ENCODE measurements around the gene PDF.
"Not testable (repeated sequence)": the region's sequence is repeated elsewhere in the genome, so short reads cannot be mapped to it uniquely, and the experiment has no call there.

Gene PDF, protein sequence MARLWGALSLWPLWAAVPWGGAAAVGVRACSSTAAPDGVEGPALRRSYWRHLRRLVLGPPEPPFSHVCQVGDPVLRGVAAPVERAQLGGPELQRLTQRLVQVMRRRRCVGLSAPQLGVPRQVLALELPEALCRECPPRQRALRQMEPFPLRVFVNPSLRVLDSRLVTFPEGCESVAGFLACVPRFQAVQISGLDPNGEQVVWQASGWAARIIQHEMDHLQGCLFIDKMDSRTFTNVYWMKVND

DNA sequence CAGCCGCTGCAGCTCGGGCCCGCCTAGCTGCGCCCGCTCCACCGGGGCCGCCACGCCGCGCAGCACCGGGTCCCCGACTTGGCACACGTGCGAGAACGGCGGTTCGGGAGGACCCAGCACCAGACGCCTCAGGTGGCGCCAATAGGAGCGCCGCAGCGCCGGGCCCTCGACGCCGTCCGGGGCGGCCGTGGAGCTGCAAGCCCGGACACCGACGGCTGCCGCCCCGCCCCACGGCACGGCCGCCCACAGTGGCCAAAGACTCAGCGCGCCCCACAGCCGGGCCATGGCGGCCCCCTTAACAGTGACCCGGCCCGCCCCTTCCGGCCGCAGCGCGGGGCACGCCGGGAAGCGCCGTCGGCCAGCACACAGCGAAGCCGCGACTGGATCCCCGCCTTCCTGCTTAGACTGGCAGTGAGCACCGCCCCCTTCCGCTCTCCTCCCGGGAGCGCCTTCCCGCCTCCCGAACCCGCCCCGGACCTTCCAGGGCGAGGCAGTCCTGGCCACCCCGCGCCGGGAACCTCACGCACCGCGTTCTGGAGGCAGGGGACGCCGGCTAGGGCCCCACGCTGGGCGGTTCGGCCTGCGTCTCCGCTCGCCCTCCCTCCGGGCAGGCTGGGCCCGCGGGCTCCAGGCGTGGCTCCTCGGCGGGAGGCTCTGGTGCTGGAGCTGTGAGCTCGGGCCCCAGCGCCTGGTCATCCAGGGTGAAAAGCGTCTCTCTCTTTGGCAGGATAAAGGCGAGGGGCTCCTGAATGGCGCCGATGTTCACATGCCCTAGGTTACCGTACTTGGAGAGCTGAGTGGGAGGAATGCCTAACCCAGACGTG lies at the start of gene PDF:
TSS of gene PDF (minus strand) at position 303 of the 824 bp plus-strand sequence. CDS start at position 285, 18 bp downstream.
- in situ Hi-C loops (cut with HindIII; ENCODE audit: low sequenced_read_pairs): no loop called here

DNA sequence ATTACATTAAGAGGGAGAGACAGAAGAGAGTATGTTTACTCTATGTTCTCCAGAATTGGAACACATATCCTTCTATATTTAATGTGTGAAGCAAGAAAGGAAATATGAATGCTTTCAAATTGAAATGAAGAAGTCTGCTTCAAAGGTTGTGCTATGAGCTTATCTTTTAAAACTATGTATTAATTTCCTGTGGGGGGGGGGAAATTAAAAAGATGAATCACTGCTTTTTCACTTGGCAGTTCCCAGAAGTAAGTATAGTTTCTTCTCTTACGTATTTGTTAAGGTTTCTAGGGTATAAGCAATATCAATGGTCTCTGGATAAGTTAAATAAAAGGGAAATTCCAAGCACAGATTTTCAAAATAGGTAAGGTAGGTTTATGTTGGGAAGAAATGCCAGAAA lies 48.4 kb upstream of the PDF start:
- in situ Hi-C loops (cut with HindIII; ENCODE audit: low sequenced_read_pairs): no loop called here

DNA sequence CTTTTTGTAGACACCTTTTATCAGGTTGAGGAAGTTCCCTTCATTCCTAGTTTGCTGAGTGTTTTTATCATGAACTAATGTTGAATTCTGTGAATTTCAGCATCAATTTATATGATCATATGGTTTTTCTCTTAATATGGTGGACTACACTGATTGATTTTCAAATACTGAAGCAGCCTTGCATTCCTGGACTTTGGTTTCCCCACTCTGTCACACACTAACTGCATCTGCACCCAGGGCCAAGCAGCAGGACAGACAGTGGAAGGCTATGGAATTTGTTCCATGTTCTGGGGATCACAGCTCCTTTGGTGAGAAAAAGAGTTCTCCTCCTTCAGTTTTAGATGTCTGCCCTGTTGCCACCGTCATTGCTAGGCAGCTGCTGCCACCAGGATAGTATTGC lies 47.6 kb upstream of the PDF start:
- in situ Hi-C loops (cut with HindIII; ENCODE audit: low sequenced_read_pairs): no loop called here

DNA sequence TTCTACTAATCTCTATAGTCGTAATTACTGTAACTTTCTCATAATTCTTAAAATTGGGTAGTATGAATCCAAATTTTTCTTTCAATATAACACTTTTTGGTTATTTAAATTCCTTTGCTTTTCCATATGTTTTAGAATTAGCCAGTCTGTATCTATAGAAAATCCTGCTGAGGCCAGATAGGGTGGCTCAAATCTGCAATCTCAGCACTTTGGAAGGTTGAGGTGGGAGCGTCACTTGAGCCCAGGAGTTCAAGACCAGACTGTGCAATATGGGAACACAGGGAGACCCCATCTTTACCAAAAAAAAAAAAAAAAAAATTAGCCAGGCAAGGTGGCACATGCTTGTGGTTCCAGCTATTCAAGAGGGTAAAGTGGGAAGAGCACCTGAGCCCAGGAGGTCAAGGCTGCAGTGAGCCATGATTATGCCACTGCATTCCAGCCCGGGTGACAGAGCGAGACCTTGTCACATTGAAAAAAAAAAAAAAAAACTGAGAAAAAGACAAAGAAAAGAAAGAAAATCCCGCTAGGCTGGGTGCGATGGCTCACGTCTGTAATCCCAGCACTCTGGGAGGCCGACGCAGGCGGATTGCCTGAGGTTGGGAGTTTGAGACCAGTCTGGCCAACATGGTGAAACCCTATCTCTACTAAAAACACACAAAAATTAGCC lies 46.1 kb upstream of the PDF start:
- in situ Hi-C loops (cut with HindIII; ENCODE audit: low sequenced_read_pairs): no loop called here

DNA sequence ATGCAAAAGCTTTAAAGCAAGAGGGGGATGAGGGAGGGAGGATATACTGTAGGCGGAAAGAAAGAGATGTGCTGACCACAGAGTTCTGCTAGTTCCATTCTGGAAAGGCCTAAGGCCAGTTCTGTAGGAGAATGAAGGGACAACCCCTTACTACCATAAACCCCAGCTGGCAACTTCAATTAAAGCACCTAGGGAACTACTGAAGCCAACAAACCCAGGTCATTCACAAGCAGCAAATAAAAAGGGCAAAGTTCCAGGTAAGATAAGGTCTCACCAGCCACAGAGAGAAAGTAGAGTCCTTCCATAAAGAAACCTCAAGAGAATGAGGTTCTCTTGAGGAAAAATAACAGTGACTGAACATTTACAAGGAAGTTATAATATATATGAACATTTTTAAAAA lies 42.6 kb upstream of the PDF start:
- in situ Hi-C loops (cut with HindIII; ENCODE audit: low sequenced_read_pairs): no loop called here

DNA sequence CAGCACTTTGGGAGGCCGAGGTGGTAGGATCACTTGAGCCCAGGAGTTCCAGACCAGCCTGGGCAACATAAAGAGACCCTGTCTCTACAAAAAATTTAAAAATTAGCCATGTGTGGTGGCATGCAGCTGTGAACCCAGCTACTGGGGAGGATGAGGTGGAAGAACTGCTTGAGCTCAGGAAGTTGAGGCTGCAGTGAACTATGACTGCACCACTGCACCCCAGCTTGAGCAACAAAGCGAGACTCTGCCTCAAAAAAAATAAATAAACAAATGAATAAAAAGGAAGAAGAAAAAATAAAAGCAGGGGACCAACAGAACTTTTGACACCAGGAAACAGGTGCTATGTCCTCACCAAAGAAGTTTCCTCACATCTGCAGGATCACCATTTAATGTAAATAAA lies 41.2 kb upstream of the PDF start:
- in situ Hi-C loops (cut with HindIII; ENCODE audit: low sequenced_read_pairs): no loop called here

DNA sequence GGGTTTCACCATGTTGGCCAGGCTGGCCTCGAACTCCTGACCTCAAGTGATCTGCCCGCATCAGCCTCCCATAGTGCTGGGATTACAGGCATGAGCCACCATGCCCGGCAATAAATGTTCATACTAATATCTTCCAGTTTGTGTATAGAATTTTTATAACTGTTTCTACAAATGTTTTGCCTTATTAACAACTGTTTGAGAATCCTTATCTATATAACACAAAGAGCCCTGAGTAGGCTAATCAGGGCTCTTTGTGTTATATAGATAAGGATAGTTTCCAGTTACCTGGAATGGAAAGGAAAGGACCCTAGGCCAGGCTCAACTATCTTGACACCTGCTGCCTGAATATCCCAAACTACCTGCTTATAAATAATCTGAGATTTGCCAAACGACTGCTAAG lies 38.5 kb upstream of the PDF start:
- in situ Hi-C loops (cut with HindIII; ENCODE audit: low sequenced_read_pairs): no loop called here

DNA sequence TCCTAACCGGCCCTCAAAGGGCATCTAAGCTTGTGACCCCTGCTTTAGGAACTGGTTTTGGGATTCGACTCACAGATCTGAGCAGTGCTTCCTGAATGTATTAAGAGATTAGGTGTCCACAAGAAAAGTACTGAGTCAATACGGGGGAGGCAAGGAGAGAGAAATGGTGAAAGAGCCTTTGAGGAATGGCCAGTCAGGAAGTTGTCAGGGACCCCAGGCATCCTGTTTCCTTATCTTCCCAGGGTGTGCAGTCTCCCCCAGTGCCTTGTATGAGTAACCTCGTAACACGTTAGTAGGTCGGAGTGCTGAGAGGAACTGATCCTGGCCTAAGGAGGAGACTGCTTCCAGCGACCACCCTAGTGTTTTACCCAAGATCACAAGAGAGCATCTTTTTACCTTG lies 37.6 kb upstream of the PDF start:
- in situ Hi-C loops (cut with HindIII; ENCODE audit: low sequenced_read_pairs): no loop called here

DNA sequence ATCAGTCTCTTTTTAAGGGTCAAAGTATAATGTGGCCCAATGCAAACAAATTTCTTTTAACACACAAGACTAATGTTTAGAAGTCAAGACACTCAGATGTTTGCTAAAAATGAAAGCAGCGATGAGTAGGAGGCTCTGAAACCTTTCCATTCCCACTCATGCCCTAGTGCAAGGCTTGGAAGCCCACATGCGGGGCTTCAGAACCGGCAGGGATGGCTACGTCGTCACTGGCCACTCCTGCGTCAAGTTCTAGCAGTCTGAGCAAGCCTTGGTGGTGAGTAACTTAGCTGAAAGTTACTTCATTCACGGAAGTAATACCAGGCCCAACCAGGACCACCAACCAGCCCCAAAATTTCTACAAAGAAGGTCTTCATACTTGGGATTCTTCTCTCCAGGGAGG lies 36.0 kb upstream of the PDF start:
- in situ Hi-C loops (cut with HindIII; ENCODE audit: low sequenced_read_pairs): no loop called here

DNA sequence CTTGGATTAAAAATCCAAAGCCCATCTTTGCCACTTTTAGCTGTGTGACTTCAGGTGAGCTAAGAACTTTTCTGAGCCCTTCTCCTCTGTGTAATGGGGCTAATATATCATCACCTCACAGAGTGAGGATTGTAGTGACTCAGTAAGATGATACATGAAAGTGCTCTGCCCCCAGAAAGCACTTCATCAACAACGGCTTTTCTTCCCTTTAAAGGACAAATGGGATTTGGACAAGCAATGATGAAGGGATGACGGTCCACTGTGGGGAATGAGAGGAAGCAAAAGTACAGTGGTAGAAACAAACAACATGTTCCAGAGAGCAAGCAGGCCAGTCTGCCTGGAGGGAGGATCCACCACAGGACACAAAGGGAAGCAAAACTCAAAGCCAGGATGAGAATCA lies 35.5 kb upstream of the PDF start:
- in situ Hi-C loops (cut with HindIII; ENCODE audit: low sequenced_read_pairs): no loop called here

DNA sequence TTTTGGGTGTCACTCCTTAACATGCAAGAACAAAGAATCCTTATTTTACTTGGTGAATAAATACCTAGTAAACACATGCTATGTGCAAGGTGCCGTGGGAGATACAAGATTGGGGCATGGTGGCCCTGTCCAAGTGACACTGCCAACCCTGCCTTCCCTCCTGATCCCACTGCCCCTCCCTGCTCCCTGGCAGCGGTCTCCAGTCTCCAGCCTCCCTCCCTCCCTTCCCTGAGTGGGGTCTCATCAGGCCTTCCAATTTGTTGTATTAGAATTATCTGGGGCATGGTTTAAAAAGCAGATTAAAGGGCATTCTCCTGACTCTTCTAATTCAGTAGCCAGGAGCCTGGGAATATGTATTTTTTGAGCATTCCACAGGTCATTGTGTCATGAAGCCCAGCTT lies 33.7 kb upstream of the PDF start:
- in situ Hi-C loops (cut with HindIII; ENCODE audit: low sequenced_read_pairs): no loop called here

DNA sequence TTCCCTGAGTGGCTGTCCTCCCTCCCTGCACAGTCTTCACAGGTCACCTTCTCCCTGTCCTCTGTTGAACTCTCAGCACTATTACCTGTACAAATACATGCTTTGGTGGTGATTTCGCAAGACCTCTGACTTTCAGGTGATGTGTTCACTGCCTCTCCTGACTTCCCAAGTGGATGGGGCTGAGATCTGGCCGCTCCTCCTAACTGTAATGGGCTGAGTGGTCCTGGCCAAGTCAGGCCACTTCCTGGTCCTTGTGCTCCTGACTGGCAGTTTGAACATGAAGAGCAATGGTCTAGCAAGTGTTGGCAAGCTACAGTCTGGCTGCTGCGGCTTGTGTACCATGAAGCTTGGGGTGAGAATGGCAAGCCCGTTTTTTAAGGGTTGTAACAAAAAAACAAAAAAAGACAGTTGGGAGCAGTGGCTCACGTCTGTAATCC lies 32.9 kb upstream of the PDF start:
- in situ Hi-C loops (cut with HindIII; ENCODE audit: low sequenced_read_pairs): no loop called here

DNA sequence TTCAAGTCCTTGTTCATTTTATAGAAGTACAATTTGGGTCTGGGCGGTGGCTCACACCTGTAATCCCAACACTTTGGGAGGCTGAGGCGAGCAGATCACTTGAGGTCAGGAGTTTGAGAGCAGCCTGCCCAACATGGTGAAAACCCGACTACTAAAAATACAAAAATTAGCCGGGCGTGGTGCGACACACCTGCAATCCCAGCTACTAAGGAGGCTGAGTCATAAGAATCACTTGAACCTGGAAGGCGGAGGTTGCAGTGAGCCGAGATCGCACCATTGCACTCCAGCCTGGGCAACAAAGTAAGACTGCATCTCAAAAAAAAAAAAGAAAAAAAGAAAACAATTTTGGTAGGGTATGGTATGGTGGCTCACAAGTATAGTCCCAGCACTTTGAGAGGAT lies 29.7 kb upstream of the PDF start:
- in situ Hi-C loops (cut with HindIII; ENCODE audit: low sequenced_read_pairs): not testable (repeated sequence)

DNA sequence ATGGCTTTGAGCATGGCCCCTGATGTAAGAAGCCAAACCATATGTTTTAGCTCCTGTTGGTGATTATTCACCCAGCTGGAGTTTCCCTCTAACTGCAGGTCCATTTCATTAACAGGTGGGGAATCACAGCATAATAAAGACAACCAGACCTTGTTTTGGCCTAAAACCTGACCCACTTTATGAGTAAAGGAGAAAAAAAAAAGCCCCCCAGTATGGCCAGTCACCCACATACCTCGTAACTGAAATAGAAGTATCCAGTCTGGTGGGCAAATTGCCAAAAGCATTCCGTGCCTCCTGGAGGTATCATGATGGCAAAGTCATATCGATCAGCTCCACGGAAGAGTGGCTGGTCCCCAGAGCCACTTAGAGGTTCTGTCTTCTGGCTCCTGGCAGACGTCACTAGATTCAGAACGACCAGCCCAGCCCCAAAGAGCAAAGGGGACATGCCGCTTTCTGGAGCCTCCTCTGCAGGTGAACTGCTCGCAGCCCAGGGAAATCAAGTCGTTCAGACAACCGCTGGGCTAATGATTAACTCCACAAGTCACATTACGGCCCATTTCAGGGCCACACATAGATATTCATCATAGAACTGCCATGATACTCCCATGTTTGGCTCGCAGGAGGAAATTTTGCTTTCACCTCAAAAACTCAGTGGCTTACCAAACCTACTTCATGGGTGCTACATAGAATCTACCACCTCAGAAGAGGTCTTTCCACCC lies 21.1 kb upstream of the PDF start, which contains the start of gene TMED6:
TSS of gene TMED6 (minus strand) at position 478 of the 719 bp plus-strand sequence. CDS start at position 445, 33 bp downstream.
- in situ Hi-C loops (cut with HindIII; ENCODE audit: low sequenced_read_pairs): no loop called here

DNA sequence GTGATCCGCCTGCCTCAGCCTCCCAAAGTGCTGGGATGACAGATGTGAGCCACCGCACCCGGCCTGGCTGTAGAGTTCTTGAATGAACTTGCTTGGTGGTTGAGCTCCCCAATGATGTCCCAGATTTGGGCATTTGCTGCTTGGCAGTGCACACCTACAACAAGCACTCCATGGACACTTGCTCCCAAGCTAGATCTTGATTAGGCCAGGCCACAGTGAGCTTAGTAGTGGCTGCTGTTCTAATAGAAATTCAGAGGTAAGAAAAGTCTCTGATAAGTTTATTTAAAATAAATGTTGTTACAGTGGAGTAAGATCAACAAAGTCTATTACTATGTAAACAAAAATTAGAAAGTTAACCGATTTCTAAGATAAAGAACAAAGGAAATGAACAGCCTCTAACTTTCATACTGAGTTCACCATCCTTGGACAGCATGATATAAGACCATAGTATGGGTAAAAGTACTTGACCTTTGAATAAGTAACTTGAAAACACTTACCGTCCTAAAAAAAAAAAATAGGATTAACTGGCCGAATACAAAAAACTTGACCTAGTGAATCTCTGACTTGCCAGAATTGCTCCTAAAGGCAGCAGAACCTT lies 20.2 kb upstream of the PDF start:
- in situ Hi-C loops (cut with HindIII; ENCODE audit: low sequenced_read_pairs): no loop called here

DNA sequence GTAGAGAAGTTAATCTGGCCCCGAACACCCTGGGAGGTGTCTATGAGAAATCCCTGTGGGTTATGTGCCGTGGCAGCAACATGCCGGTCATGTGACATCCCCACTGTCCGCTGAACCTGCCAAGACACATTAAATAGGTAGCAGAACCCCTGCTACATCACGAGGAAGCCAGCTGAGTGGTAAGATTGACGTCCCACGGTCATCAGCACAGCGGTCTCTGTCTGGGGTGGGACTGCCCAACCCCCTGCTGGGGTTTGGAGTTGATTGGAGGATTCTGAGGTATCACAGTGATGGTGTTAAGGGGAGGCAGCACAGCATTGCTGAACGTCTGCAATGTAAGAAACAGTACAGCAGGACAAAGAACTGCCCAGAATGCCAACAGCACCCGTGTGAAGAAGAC lies 19.1 kb upstream of the PDF start:
- in situ Hi-C loops (cut with HindIII; ENCODE audit: low sequenced_read_pairs): no loop called here

DNA sequence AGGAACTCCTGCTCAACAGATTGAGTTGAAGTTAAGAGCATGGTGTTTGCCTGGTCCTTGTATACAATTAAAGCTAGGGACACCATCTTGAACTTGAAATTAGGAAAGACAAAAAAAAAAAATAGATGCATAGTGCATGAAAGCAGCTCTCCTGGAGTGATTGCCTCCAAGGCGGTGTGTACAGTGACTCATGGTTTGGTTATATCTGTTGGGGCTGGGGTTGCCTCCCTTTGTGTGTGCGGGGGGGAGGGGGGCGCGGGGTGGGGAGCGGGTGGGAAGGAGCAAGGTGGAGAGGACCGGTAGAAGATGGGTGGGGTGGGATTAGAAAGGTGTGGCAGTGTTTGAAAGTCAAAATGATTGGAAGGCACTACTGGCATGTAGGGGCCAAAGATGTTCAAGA lies 17.8 kb upstream of the PDF start:
- in situ Hi-C loops (cut with HindIII; ENCODE audit: low sequenced_read_pairs): no loop called here

DNA sequence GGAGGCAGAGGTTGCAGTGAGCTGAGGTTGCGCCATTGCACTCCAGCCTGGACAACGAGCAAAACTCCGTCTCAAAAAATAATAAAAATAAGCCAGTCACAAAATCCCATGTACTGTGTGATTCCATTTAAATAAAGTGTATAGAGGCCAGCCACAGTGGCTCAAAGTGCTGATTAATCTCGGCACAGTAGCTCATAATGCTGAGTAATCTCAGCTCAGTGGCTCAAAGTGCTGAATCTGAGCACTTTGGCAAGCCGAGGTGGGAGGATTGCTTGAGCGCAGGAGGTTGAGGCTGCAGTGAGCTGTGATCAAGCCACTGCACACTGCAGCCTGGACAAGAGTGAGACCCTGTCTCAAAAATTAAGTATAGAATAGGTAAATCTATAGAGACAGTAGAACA lies 16.3 kb upstream of the PDF start:
- in situ Hi-C loops (cut with HindIII; ENCODE audit: low sequenced_read_pairs): no loop called here

DNA sequence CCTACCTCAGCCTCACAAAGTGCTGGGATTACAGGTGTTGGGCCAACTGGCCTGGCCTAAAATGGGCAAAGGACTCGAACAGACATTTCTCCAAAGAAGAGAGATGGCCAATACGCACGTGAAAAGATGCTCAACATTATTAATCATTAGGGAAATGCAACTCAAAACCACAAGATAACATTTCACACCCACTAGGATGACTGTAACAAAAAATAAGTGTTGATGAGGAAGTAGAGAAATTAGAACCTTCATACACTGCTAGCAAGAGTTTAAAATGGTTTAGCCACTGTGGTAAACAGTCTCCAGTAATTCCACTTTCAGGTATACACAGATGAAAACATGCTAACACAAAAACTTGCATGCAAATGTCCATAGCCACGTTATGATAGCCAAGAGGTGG lies 15.5 kb upstream of the PDF start:
- in situ Hi-C loops (cut with HindIII; ENCODE audit: low sequenced_read_pairs): no loop called here

DNA sequence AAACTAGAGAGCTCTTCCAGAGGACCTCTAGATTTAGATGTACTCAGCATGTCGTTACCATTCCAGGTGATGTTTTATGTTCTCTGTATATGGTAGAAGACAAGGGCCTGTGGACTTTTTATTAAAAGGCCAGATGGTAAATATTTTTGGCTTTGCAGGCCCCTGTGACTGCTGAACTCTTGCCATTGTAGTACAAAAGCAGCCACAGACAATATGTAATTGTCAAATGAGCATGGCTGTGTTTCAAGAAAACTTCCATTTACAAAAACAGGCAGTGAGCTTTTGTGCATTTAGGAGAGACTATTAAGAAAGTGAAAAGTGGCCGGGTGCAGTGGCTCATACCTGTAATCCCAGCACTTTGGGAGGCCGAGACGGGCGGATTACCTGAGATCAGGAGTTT lies 13.8 kb upstream of the PDF start:
- in situ Hi-C loops (cut with HindIII; ENCODE audit: low sequenced_read_pairs): no loop called here

DNA sequence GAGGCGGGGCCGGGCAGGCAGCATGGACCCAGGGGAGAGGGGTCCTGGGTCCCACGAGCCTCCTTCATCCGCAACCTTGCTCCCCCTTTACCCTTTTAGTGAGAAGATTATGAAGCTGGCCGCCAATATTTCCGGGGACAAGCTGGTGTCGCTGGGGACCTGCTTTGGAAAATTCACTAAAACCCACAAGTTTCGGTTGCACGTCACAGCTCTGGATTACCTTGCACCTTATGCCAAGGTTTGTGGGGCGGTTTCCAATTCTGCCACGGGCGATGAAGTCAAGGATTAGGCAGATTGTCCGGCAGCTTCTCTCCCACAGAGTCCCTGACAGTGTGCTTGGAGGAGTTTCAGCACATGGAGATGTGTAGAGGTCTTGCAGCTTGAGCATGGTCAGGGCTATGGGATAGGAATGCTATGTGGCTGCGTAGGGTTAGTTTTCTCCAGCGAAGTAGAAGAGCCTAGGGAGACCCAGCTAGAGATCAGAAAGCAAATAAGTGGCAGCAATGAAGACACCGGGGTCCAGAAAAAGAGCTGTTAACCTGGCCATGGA lies 9.8 kb upstream of the PDF start:
- in situ Hi-C loops (cut with HindIII; ENCODE audit: low sequenced_read_pairs): no loop called here

Data from DLD1 (cell line).